ENCODE data around the gene CREB3L2. TPM values are rescaled to one million over a fixed set of nuclear protein-coding genes. Genes with fewer than 3 reads are reported as not detected.

CREB3L2 gene
- total and polyA plus RNA-seq, 11 donors, result 4.0 to 40.6 (median 21.8) TPM

- no peaks in the 10 kb centered on the region for H3K27me3 ChIP-seq
- intact Hi-C loops (cut with DNase I), result loop anchor here in 5 of 10 donors (5.0 to 10.0 kb wide), 6 partner anchors 42 to 735 kb away; partner anchors contain the start of gene TRIM24 (in 1 of the 5)
- peaks cover 0 to 62% (median 46%) of the 10 kb centered on the region in 12 donors for H3K4me1 ChIP-seq
- no peak for DNase-seq
- H3K36me3 ChIP-seq, result peaks cover 0 to 4% (median 0%) of the 10 kb centered on the region in 9 donors
- no peak for TF ChIP-seq POLR2A (IDR thresholded peaks at IDR 0.05)
- no peak for TF ChIP-seq CTCF (IDR thresholded peaks at IDR 0.05)
- no peaks in the 10 kb centered on the region for H3K9me3 ChIP-seq
- 23 to 40% (median 32%) methylated on average over 4 of the region's 4 CpGs for WGBS, 4 donors
- no peak for ATAC-seq
- peak overlapping the region; percentile 54 to 97 (median 90) for H3K27ac ChIP-seq
- peak overlapping the region in 11 of 12 donors; percentile 20 to 99 (median 81) for H3K4me3 ChIP-seq
Measured at GRCh38 chr7:137999496-138000080, 2.3 kb downstream of the CREB3L2 start.

- ATAC-seq (no peak), DNase-seq (no peak)
- Histone ChIP-seq H3K9me3 (no peaks in the 10 kb centered on the region), H3K36me3 (peaks cover 0 to 4% (median 0%) of the 10 kb centered on the region in 9 donors), H3K27ac (peak overlapping the region in 6 of 12 donors; percentile 0 to 94 (median 50)), H3K27me3 (no peaks in the 10 kb centered on the region), H3K4me1 (peaks cover 0 to 76% (median 58%) of the 10 kb centered on the region in 12 donors), H3K4me3 (peak overlapping the region in 6 of 12 donors; percentile 6 to 18 (median 8))
- intact Hi-C loops (cut with DNase I), result loop anchor here in 2 of 10 donors (5.0 to 10.0 kb wide), 2 partner anchors 53 to 56 kb away; no protein-coding TSS in a partner anchor
- 0 to 11% (median 0%) methylated on average over 1 of the region's 1 CpG for WGBS, 4 donors
- TF ChIP-seq POLR2A (IDR thresholded peaks at IDR 0.05) (no peak), CTCF (IDR thresholded peaks at IDR 0.05) (no peak)
Measured at GRCh38 chr7:137998250-137998649, 3.6 kb downstream of the CREB3L2 start.

GRCh38 chr7:137996871-137997270, 5.0 kb downstream of the CREB3L2 start:
- H3K36me3 ChIP-seq, result peaks cover 0 to 4% (median 0%) of the 10 kb centered on the region in 9 donors
- peak overlapping the region in 4 of 12 donors; percentile 11 to 30 (median 26) for H3K4me3 ChIP-seq
- H3K9me3 ChIP-seq, result no peaks in the 10 kb centered on the region
- peaks cover 0 to 83% (median 66%) of the 10 kb centered on the region in 12 donors for H3K4me1 ChIP-seq
- peak overlapping the region in 10 of 12 donors; percentile 5 to 94 (median 40) for H3K27ac ChIP-seq
- 43 to 50% (median 46%) methylated on average over 3 of the region's 3 CpGs for WGBS, 4 donors
- intact Hi-C loops (cut with DNase I), result loop anchor here in 2 of 10 donors (5.0 to 10.0 kb wide), 2 partner anchors 52 to 55 kb away; no protein-coding TSS in a partner anchor
- TF ChIP-seq CTCF (IDR thresholded peaks at IDR 0.05), result no peak
- TF ChIP-seq POLR2A (IDR thresholded peaks at IDR 0.05), result no peak
- DNase-seq (no peak), ATAC-seq (no peak)
- no peaks in the 10 kb centered on the region for H3K27me3 ChIP-seq

GRCh38 chr7:137996386-137996851, 5.5 kb downstream of the CREB3L2 start:
- H3K27me3 ChIP-seq, result no peaks in the 10 kb centered on the region
- H3K9me3 ChIP-seq, result no peaks in the 10 kb centered on the region
- peaks cover 0 to 4% (median 0%) of the 10 kb centered on the region in 9 donors for H3K36me3 ChIP-seq
- DNase-seq, result peak; percentile 73 to 82 (median 81)
- peaks cover 0 to 88% (median 70%) of the 10 kb centered on the region in 12 donors for H3K4me1 ChIP-seq
- H3K4me3 ChIP-seq, result peak overlapping the region in 5 of 12 donors; percentile 4 to 30 (median 21)
- intact Hi-C loops (cut with DNase I), result loop anchor here in 2 of 10 donors (5.0 to 10.0 kb wide), 2 partner anchors 52 to 54 kb away; no protein-coding TSS in a partner anchor
- ATAC-seq, result peak; percentile 11 to 50 (median 40)
- 7 to 14% (median 9%) methylated on average over 6 of the region's 6 CpGs for WGBS, 4 donors
- H3K27ac ChIP-seq, result peak overlapping the region; percentile 5 to 94 (median 38)
- no peak for TF ChIP-seq POLR2A (IDR thresholded peaks at IDR 0.05)
- TF ChIP-seq CTCF (IDR thresholded peaks at IDR 0.05), result no peak
